ENCODE measurements around the gene DCHS1.

GRCh38 chr11:6631361-6631890 is 24.2 kb downstream of the DCHS1 start:
- TF ChIP-seq ARNT (IDR thresholded peaks at IDR 0.05) (no peak), SP1 (IDR thresholded peaks at IDR 0.05) (no peak), TARDBP (IDR thresholded peaks at IDR 0.05) (no peak), SUZ12 (IDR thresholded peaks at IDR 0.05) (no peak)
